Sigmoid colon (tissue), 7 donors: Measurements from ENCODE around the gene RSPO3. TPM values are rescaled to one million over a fixed set of nuclear protein-coding genes. Genes with fewer than 3 reads are reported as not detected.

Experiments used
- DNase-seq: peaks from one replicate; pipeline ENCODE4 v3.0.0-alpha.2; 2019
- H3K27ac ChIP-seq, 4 donors: fragments of 200-600 bp; sonication (generic); one replicate each; pipeline ENCODE4 v1.5.1; 2016 to 2019; ENCODE audit warnings: mild to moderate bottlenecking in 1 of 4
- H3K27me3 ChIP-seq, 3 donors: fragments of 200-600 bp; sonication (generic); one replicate each; pipeline ENCODE4 v1.5.1; 2019; ENCODE audit warnings: mild to moderate bottlenecking in 1 of 3
- H3K36me3 ChIP-seq, 4 donors: fragments of 200-600 bp; sonication (generic); one replicate each; pipeline ENCODE4 v1.5.1; 2016 to 2019
- H3K4me1 ChIP-seq, 4 donors: fragments of 200-600 bp; sonication (generic); one replicate each; pipeline ENCODE4 v1.5.1; 2017 to 2019
- H3K4me3 ChIP-seq, 4 donors: fragments of 200-600 bp; sonication (generic); one replicate each; pipeline ENCODE4 v1.5.1; 2017 to 2019; ENCODE audit warnings: mild to moderate bottlenecking in 2 of 4, moderate library complexity in 1 of 4
- H3K9me3 ChIP-seq, 4 donors: fragments of 200-600 bp in 3 of 4; sonication (generic) in 3 of 4; one replicate each; pipeline versions ENCODE4 v1.5.1 to v1.6.1; 2013 to 2019
- EP300 ChIP-seq, 4 donors: sonication (generic); formaldehyde crosslinking; IDR thresholded peaks; one replicate each; pipeline ENCODE4 v1.6.1; 2017; ENCODE audit warnings: antibody characterized with exemption in 4 of 4
- POLR2A ChIP-seq, 2 donors: fragments of 450-650 bp; IDR thresholded peaks; one replicate each; pipeline ENCODE4 v1.6.1; 2016; ENCODE audit warnings: antibody characterized with exemption in 2 of 2, mild to moderate bottlenecking in 2 of 2, moderate library complexity in 2 of 2
- POLR2AphosphoS5 ChIP-seq, 4 donors: sonication (generic); formaldehyde crosslinking; IDR thresholded peaks; one replicate each; pipeline ENCODE4 v1.6.1; 2017; ENCODE audit warnings: antibody characterized with exemption in 4 of 4
- WGBS, 2 donors: extraction: QIAGEN DNeasy Blood & Tissue Kit; methylation state at CpG; one replicate each; pipeline ENCODE4 v1.1.7; 2013; 5-methylcytosine and 5-hydroxymethylcytosine counted together
- intact Hi-C: fragments of 100-400 bp; cut with DNase I; formaldehyde crosslinking; loops from one replicate; pipeline ENCODE4 v1.15.1; 2023
- polyA plus RNA-seq, 3 donors: library from polyadenylated mRNA; stranded (reverse); fragments of 200-250 nt; gene quantifications; one replicate each; pipeline ENCODE4 v1.2.3, GENCODE V29; 2013
- total RNA-seq, 4 donors: library from RNA; depleted of rRNA; stranded (reverse); fragments of >200 nt; gene quantifications; one replicate each; pipeline ENCODE4 v1.1.0, GENCODE V29; 2016
- TF ChIP-seq, protein P1 (sequence below), 4 experiments: fragments of 450-650 bp in 3 of 4; fragments of 200-600 bp in 1 of 4; IDR thresholded peaks; one replicate each; pipeline ENCODE4 v1.5.1; 2016 to 2019; ENCODE audit warnings: antibody characterized with exemption in 4 of 4, mild to moderate bottlenecking in 3 of 4, moderate library complexity in 2 of 4
- donor health status: healthy with polysubstance abuse.
- donor health status: Bipolar disorder and iron deficiency.
- donor health status: healthy.

The RSPO3 gene
- total and polyA plus RNA-seq, 7 donors: 0.69 to 17.4 (median 10.8) TPM

DNA sequence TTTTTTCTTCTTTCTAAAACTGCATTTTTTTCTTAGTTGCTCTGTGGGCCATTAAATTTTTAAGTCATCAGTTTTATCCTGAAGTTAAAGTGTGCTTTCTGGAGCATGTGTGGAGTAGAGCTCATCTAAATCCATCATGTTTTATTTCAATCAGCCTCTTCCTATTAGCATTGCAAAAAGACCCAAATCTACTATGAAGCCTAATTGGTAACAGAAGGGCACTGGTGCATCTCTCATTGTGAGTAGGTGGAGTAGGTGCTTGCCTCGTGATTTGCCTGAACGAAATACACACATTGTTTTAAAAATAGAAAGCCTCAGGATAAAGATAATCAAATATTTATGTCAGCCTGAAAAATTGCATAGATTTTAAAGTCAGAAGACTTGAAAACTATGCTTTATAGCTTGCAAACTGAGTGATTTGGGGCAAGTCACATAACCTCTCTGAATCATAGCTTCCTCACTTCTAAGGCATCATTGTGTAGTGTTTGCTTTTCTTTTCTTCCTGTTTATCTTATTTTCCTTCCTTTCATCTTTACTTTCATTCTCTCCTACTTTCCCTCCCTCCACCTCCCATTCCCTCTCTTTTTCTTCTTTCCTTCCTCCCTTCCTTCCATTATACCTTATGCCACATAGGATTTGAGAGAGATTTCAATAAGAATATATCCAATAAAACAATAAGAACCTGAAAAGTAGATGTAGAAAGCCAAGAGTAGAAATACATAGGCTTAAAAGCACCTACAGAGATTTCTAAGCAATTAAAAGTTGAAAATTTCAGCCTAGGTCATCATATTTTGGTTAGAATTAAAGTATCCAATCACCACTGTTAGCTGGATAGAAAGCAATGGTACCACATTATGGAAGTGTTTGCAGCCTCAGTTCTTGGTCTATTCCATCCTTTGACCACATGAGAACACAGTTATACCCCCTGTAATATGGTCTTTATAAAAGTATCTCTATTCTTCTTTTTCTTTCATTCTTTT lies 98.6 kb downstream of the RSPO3 start:
- H3K27me3 ChIP-seq: no peaks in the 10 kb centered on the region
- H3K4me3 ChIP-seq: no peak overlapping the region
- no peak overlapping the region for H3K27ac ChIP-seq
- no peak for DNase-seq
- 69 to 71% methylated on average over 2 of the region's 2 CpGs for WGBS, 2 donors
- intact Hi-C loops: no loop called here
- H3K36me3 ChIP-seq: no peaks in the 10 kb centered on the region
- no peaks in the 10 kb centered on the region for H3K9me3 ChIP-seq
- TF ChIP-seq POLR2A (IDR thresholded peaks at IDR 0.05) (no peak), POLR2AphosphoS5 (IDR thresholded peaks at IDR 0.05) (no peak), EP300 (IDR thresholded peaks at IDR 0.05) (no peak)
- TF ChIP-seq, protein P1, sequence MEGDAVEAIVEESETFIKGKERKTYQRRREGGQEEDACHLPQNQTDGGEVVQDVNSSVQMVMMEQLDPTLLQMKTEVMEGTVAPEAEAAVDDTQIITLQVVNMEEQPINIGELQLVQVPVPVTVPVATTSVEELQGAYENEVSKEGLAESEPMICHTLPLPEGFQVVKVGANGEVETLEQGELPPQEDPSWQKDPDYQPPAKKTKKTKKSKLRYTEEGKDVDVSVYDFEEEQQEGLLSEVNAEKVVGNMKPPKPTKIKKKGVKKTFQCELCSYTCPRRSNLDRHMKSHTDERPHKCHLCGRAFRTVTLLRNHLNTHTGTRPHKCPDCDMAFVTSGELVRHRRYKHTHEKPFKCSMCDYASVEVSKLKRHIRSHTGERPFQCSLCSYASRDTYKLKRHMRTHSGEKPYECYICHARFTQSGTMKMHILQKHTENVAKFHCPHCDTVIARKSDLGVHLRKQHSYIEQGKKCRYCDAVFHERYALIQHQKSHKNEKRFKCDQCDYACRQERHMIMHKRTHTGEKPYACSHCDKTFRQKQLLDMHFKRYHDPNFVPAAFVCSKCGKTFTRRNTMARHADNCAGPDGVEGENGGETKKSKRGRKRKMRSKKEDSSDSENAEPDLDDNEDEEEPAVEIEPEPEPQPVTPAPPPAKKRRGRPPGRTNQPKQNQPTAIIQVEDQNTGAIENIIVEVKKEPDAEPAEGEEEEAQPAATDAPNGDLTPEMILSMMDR (IDR thresholded peaks at IDR 0.05): no peak
- H3K4me1 ChIP-seq: no peaks in the 10 kb centered on the region

DNA sequence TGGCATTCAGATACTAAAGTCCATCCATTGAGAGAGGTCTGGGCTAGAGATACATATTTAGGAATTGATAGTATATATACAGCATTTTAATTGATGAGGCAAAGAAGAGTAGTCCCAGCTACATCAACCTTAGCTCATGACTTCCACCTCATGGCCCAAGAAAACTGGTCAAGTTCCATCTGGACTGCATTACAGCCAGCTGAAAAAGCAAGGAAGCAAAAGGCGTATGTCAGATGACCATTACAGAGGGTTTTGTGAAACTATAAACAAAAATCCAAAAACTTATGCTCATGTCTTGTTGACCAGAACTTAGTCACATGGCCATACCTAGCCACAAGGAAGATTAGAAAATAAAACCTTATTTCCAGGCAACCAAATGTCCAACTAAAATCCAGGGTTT lies 101.4 kb downstream of the RSPO3 start:
- no peaks in the 10 kb centered on the region for H3K27me3 ChIP-seq
- H3K4me3 ChIP-seq: no peak overlapping the region
- DNase-seq: no peak
- no peak overlapping the region for H3K27ac ChIP-seq
- intact Hi-C loops: no loop called here
- TF ChIP-seq POLR2AphosphoS5 (IDR thresholded peaks at IDR 0.05) (no peak), POLR2A (IDR thresholded peaks at IDR 0.05) (no peak), EP300 (IDR thresholded peaks at IDR 0.05) (no peak)
- TF ChIP-seq, protein P1 (IDR thresholded peaks at IDR 0.05): no peak
- no peaks in the 10 kb centered on the region for H3K4me1 ChIP-seq
- WGBS, 2 donors: 87 to 91% methylated on average over 1 of the region's 1 CpG
- H3K9me3 ChIP-seq: no peaks in the 10 kb centered on the region
- H3K36me3 ChIP-seq: no peaks in the 10 kb centered on the region

DNA sequence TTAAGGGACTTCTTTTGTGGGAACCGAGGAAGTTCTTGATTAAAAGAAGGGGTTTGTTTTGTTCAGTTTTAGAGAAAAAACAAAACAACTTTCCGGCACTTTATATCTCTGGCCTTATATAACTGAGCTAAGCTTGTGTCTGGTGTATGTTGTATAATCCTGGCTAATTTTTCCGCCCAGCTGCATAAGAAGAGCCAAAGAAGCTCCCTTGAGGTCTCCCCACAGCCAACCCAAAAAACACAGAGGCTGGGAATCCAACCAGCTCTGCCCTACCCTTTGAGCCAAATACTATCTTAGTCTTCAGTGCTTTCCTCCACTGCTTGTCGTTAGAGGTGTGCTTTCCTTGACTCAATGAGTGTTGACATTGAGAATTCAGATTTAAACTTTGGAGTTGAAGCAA lies 102.7 kb downstream of the RSPO3 start:
- intact Hi-C loops: no loop called here
- WGBS, 2 donors: 82 to 86% methylated on average over 4 of the region's 4 CpGs
- no peaks in the 10 kb centered on the region for H3K36me3 ChIP-seq
- no peaks in the 10 kb centered on the region for H3K27me3 ChIP-seq
- no peak for DNase-seq
- no peaks in the 10 kb centered on the region for H3K9me3 ChIP-seq
- TF ChIP-seq POLR2AphosphoS5 (IDR thresholded peaks at IDR 0.05) (no peak), POLR2A (IDR thresholded peaks at IDR 0.05) (no peak), EP300 (IDR thresholded peaks at IDR 0.05) (no peak)
- TF ChIP-seq, protein P1 (IDR thresholded peaks at IDR 0.05): no peak
- H3K4me1 ChIP-seq: no peaks in the 10 kb centered on the region
- H3K27ac ChIP-seq: no peak overlapping the region
- H3K4me3 ChIP-seq: no peak overlapping the region

DNA sequence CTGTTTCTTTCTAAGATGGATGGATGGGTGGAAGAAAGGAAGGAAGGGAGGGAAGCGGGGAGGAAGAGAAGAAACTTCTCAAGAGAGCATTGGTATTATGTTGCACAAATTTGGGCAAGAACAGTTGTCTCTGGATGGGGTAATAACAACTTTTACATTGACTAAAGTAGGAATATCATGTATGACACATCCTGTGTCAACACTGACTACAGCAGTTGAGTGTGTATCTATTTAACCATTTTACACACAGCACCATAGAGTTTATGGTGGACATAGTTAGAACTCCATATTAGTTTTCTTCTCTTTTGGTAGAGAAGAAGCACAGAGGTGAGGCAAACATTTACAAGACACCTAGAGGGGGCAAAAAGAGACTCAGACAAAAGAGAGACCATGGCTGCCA lies 103.9 kb downstream of the RSPO3 start:
- Histone ChIP-seq H3K4me1 (no peaks in the 10 kb centered on the region), H3K9me3 (no peaks in the 10 kb centered on the region), H3K27ac (no peak overlapping the region), H3K4me3 (no peak overlapping the region), H3K36me3 (no peaks in the 10 kb centered on the region), H3K27me3 (no peaks in the 10 kb centered on the region)
- intact Hi-C loops: no loop called here
- WGBS, 2 donors: 39 to 95% methylated on average over 1 of the region's 1 CpG
- TF ChIP-seq, protein P1 (IDR thresholded peaks at IDR 0.05): no peak
- TF ChIP-seq POLR2AphosphoS5 (IDR thresholded peaks at IDR 0.05) (no peak), POLR2A (IDR thresholded peaks at IDR 0.05) (no peak), EP300 (IDR thresholded peaks at IDR 0.05) (no peak)
- no peak for DNase-seq
